BE2C (cell line): ENCODE data around the gene NT5C1A.

Experiments
- DNase-seq: peaks from one replicate; pipeline ENCODE4 v3.0.0-alpha.2; 2020
- H3K27me3 ChIP-seq: fragments of 250-450 bp; sonication (Bioruptor Pico); 2 replicates; pipeline ENCODE4 v1.5.1; 2020; ENCODE audit warnings: mild to moderate bottlenecking
- H3K36me3 ChIP-seq: fragments of 250-450 bp; sonication (Bioruptor Pico); 2 replicates; pipeline ENCODE4 v1.5.1; 2020; ENCODE audit warnings: mild to moderate bottlenecking
- H3K4me1 ChIP-seq: fragments of 250-450 bp; sonication (Bioruptor Pico); 2 replicates; pipeline ENCODE4 v1.5.1; 2020
- H3K4me3 ChIP-seq: 2 replicates; pipeline ENCODE4 v1.5.1; 2011; ENCODE audit warnings: low read depth, low read length
- H3K9me3 ChIP-seq: fragments of 250-450 bp; sonication (Bioruptor Pico); 2 replicates; pipeline ENCODE4 v1.5.1; 2020
- TF ChIP-seq, protein P1 (sequence below): IDR thresholded peaks from 2 replicates; pipeline ENCODE4 v1.5.1; 2012; ENCODE audit warnings: mild to moderate bottlenecking, low read depth, low read length

The NT5C1A gene

DNA sequence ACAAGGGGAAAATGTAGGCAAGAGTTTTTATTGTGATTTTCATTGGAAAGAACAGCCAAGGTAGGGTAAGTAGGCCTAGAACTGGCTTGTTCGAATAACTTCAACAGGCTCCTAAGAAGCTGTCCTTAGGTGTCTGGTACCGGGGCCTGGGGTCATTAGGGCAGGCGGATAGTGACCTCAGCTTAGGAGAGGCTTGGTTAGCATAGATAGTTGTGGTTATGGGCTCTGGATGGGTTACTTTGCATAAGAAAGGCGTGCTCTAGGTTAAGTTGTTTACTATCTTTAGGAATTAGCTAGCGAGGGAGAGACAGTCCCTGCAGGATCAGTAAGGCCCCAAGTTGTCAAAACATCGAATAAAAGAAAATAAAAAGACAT, 40.0 kb upstream of the NT5C1A start:
- Histone ChIP-seq H3K36me3 (no peaks in the 10 kb centered on the region), H3K4me3 (no peak overlapping the region), H3K9me3 (no peaks in the 10 kb centered on the region), H3K27me3 (no peaks in the 10 kb centered on the region), H3K4me1 (no peaks in the 10 kb centered on the region)
- TF ChIP-seq, protein P1, sequence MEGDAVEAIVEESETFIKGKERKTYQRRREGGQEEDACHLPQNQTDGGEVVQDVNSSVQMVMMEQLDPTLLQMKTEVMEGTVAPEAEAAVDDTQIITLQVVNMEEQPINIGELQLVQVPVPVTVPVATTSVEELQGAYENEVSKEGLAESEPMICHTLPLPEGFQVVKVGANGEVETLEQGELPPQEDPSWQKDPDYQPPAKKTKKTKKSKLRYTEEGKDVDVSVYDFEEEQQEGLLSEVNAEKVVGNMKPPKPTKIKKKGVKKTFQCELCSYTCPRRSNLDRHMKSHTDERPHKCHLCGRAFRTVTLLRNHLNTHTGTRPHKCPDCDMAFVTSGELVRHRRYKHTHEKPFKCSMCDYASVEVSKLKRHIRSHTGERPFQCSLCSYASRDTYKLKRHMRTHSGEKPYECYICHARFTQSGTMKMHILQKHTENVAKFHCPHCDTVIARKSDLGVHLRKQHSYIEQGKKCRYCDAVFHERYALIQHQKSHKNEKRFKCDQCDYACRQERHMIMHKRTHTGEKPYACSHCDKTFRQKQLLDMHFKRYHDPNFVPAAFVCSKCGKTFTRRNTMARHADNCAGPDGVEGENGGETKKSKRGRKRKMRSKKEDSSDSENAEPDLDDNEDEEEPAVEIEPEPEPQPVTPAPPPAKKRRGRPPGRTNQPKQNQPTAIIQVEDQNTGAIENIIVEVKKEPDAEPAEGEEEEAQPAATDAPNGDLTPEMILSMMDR = no peak
- no peak for DNase-seq

DNA sequence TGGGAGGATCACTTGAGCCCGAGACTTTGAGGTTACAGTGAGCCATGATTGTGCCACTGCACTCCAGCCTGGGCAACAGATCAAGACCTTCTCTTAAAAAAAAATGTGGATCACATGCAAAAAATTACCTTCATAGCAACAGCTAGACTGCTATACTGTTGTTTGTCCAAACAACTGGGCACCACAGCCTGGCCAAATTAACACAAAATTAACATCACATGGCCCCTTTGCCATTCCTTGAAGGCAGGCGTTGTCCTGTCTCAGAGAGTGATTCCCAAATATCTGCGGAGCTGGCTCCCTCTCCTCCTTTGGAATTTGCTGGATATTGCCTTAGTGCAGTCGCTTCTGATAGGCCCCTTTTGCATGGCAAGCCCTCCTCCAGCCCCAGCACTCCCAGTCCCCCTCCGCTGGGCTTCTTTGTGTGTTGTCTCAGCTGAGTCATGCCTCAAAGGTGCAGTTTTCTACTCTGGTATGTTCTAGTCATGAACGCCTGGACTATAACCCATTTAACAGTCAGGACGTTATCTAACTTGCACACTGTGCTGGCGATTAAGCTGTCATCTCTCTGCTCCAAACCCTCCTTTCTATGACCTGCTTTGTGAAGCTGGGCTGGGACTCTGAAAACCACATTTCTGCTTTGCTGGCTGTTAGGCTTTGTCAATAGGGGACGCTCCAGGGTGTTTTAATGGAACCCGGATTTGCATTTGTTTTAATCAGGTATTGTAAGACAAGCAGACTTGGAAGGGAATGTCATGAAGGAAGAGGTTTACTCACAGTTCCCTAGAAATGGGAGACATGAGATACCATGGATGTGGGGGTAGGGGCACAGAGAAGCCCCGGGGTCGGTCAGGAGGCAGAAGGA, 39.4 kb upstream of the NT5C1A start:
- Histone ChIP-seq H3K9me3 (no peaks in the 10 kb centered on the region), H3K36me3 (no peaks in the 10 kb centered on the region), H3K27me3 (no peaks in the 10 kb centered on the region), H3K4me1 (no peaks in the 10 kb centered on the region), H3K4me3 (no peak overlapping the region)
- no peak for DNase-seq
- TF ChIP-seq, protein P1 = no peak

DNA sequence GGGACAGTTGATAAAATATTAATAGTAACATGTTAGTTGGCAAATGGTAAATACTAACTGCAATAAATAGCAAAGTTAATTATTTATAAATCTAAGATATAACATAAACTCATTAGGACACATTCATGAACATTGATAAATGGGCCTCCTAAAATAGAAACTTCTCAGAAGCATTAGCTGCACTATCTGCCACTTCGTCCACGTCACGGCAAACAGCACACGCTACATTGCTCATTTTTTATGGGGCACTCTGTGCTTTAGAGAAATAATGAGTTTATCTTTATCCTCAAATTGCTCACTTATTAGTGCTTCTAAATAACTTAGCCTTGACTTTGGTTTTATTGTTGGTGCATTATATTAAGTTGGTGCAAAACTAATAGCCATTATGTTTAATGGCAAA, 35.6 kb upstream of the NT5C1A start:
- no peak overlapping the region for H3K4me3 ChIP-seq
- TF ChIP-seq, protein P1 = no peak
- no peaks in the 10 kb centered on the region for H3K9me3 ChIP-seq
- no peak for DNase-seq
- no peaks in the 10 kb centered on the region for H3K27me3 ChIP-seq
- H3K4me1 ChIP-seq = no peaks in the 10 kb centered on the region
- H3K36me3 ChIP-seq = no peaks in the 10 kb centered on the region

DNA sequence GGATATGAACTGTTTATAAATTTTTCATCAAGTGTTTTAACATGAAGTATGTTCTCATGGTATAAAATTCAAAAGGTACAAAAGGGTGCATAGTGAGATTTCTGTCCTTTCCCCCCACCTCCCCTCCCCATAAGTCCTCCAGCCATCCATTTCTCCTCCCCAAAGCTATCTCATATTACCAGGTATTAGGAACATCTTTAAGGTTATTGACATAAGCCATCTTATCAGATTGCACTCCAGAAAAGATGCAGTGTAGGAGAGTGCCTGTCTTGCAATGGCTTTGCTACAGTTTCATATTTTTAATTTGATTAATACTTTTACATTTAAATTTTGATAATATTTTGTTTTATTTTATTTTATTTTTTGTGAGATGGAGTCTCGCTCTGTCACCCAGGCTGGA, 32.9 kb upstream of the NT5C1A start:
- Histone ChIP-seq H3K4me1 (no peaks in the 10 kb centered on the region; the same call in 1 of the 2 replicates), H3K27me3 (no peaks in the 10 kb centered on the region), H3K9me3 (no peaks in the 10 kb centered on the region), H3K4me3 (no peak overlapping the region), H3K36me3 (no peaks in the 10 kb centered on the region)
- TF ChIP-seq, protein P1 = no peak
- DNase-seq = no peak

DNA sequence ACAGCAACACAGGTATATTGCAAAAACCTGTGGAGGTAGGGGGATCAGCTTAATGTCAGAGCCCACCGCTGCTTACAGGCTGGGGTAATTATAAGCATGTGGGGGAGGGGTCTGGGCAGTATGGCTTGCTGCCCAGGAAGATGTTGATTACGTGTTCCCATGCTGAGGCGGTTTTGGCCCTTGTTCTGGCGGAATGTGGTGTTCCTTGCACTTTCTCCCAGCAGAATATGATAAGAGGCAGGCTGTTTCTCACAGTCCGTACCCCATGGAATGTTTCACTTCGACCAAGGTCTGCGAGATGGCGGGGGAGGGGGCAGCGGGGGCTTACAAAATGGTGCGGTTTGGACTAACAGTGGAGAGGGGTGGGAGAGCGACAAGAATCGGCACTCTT, 29.1 kb upstream of the NT5C1A start:
- no peak for DNase-seq
- TF ChIP-seq, protein P1 = no peak
- Histone ChIP-seq H3K4me1 (no peaks in the 10 kb centered on the region; the same call in 1 of the 2 replicates), H3K4me3 (no peak overlapping the region), H3K36me3 (no peaks in the 10 kb centered on the region), H3K9me3 (no peaks in the 10 kb centered on the region), H3K27me3 (no peaks in the 10 kb centered on the region)

DNA sequence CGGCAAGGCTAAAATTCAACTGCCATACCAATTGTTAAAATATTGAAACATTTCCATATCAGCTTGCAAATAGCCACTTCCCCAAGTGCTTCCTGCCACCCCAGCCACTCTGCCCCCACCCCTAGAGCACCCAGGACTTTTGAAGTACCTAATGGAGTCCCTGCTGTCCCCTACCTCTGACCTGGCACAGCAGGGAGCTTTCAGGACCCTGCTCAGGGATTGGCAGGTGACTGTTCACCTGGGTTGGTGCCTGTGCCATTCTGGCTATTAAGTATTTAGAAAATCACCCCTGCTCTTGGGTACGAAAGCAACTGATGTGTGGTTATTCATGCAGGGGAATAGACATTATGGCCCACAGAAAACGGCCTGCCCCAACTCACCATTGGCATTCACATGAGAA, 28.4 kb upstream of the NT5C1A start:
- H3K27me3 ChIP-seq = no peaks in the 10 kb centered on the region
- H3K4me3 ChIP-seq = no peak overlapping the region
- TF ChIP-seq, protein P1 = no peak
- no peaks in the 10 kb centered on the region for H3K36me3 ChIP-seq
- DNase-seq = no peak
- no peaks in the 10 kb centered on the region for H3K9me3 ChIP-seq
- no peaks in the 10 kb centered on the region; the same call in 1 of the 2 replicates for H3K4me1 ChIP-seq
